K562 (cell line): ENCODE results near the gene SMIM15. TPM values are rescaled to one million over a fixed set of nuclear protein-coding genes. Genes with fewer than 3 reads are reported as not detected.

Experiments used
- ILK ChIP-seq: fragments of 450-650 bp; IDR thresholded peaks from 2 replicates; pipeline ENCODE4 v1.6.1; 2016; ENCODE audit warnings: missing genetic modification characterization, low read depth, mild to moderate bottlenecking, missing compliant biosample characterization, moderate library complexity, borderline replicate concordance
- NFE2 ChIP-seq: IDR thresholded peaks from 2 replicates; pipeline ENCODE4 v1.6.1; 2014; ENCODE audit warnings: antibody characterized with exemption, low read depth
- NUFIP1 ChIP-seq: fragments of 450-650 bp; IDR thresholded peaks from 2 replicates; pipeline ENCODE4 v1.6.1; 2018; ENCODE audit not compliant: partially characterized antibody
- POLR3G ChIP-seq: IDR thresholded peaks from 2 replicates; pipeline ENCODE4 v1.6.1; 2011; ENCODE audit not compliant: insufficient read length, insufficient replicate concordance; ENCODE audit errors: extremely low read depth
- RBM15 ChIP-seq: fragments of 200-400 bp; formaldehyde crosslinking; IDR thresholded peaks from 2 replicates; pipeline ENCODE4 v1.6.1; 2018; ENCODE audit warnings: mild to moderate bottlenecking, low read length, moderate library complexity; ENCODE audit not compliant: insufficient read depth
- RFX5 ChIP-seq: IDR thresholded peaks from 2 replicates; pipeline ENCODE4 v1.6.1; 2011; ENCODE audit warnings: low read depth, mild to moderate bottlenecking, improper control_type of control experiment, low read length
- SMARCE1 ChIP-seq: fragments of 450-650 bp; IDR thresholded peaks from 2 replicates; pipeline ENCODE4 v1.7.1; 2016; ENCODE audit warnings: mild to moderate bottlenecking
- TRIM24 ChIP-seq, 2 experiments: fragments of 450-650 bp; IDR thresholded peaks; 2 replicates each; pipeline ENCODE4 v1.6.1; 2016
- polyA plus RNA-seq, 8 experiments: library from polyadenylated mRNA; depleted of rRNA in 4 of 8; stranded (reverse) in 5 of 8; unstranded in 3 of 8; fragments of >200 nt; fragmentation: Nextera tagmentation in 2 of 8; fragmentation: Illumina TruSeq in 1 of 8; extraction: Ambion mirVana in 2 of 8; extraction: Trizol in 1 of 8; gene quantifications; 2 replicates each; pipeline versions ENCODE4 v1.2.1 to v1.2.3, GENCODE V29; 2011 to 2014; ENCODE audit warnings: inconsistent platforms in 1 of 8, missing spikeins in 1 of 8
- total RNA-seq, 7 experiments: library from RNA; depleted of rRNA in 6 of 7; stranded (reverse); fragments of >200 nt in 6 of 7; fragmentation: Illumina TruSeq in 2 of 7; extraction: Trizol in 2 of 7; gene quantifications; 2 replicates each; pipeline versions ENCODE4 v1.2.1 to v1.2.3, GENCODE V29; 2011 to 2021; ENCODE audit warnings: low replicate concordance in 1 of 7
- TF ChIP-seq, protein P1 (sequence below): fragments of 200-600 bp; sonication (generic); IDR thresholded peaks from one replicate; pipeline ENCODE4 v1.6.1; 2012; ENCODE audit warnings: mild to moderate bottlenecking, low read depth, low read length, inconsistent platforms
- TF ChIP-seq, protein P2 (sequence below): sonication (generic); IDR thresholded peaks from 2 replicates; pipeline ENCODE4 v1.6.1; 2016

SMIM15 gene
- total and polyA plus RNA-seq, 9 of the 15 experiments (the other 6 are each of a cell fraction or from before 2014, with no cell fraction given), result 16.6 to 124 (median 82.0) TPM

DNA sequence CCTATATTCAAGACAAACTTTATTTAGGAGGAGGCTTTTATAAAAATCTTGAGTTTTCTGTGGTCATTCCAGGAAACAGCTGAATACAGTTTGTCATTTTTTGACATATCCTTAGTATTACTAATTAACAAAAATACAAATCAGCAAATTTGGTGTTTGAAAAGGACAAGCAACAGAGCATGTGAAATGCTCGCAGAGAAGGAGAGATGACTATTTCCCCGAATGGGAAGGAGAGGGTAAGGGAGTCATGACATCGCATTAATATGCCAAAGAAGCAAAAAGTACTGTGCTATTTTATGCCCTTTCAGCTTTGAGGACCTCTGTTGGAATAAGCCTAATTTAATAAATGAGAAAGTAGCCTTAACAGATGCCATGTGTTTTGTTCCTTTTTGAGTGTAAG is 1.8 kb downstream of the SMIM15 start (continued):
- TF ChIP-seq NUFIP1 (no peak), POLR3G (no peak), NFE2 (no peak; the same call in 1 of the 2 replicates), RFX5 (no peak), TRIM24 (IDR thresholded peaks at IDR 0.05) (no peak), RBM15 (no peak), ILK (tag) (no peak), SMARCE1 (no peak)
- TF ChIP-seq, protein P1, sequence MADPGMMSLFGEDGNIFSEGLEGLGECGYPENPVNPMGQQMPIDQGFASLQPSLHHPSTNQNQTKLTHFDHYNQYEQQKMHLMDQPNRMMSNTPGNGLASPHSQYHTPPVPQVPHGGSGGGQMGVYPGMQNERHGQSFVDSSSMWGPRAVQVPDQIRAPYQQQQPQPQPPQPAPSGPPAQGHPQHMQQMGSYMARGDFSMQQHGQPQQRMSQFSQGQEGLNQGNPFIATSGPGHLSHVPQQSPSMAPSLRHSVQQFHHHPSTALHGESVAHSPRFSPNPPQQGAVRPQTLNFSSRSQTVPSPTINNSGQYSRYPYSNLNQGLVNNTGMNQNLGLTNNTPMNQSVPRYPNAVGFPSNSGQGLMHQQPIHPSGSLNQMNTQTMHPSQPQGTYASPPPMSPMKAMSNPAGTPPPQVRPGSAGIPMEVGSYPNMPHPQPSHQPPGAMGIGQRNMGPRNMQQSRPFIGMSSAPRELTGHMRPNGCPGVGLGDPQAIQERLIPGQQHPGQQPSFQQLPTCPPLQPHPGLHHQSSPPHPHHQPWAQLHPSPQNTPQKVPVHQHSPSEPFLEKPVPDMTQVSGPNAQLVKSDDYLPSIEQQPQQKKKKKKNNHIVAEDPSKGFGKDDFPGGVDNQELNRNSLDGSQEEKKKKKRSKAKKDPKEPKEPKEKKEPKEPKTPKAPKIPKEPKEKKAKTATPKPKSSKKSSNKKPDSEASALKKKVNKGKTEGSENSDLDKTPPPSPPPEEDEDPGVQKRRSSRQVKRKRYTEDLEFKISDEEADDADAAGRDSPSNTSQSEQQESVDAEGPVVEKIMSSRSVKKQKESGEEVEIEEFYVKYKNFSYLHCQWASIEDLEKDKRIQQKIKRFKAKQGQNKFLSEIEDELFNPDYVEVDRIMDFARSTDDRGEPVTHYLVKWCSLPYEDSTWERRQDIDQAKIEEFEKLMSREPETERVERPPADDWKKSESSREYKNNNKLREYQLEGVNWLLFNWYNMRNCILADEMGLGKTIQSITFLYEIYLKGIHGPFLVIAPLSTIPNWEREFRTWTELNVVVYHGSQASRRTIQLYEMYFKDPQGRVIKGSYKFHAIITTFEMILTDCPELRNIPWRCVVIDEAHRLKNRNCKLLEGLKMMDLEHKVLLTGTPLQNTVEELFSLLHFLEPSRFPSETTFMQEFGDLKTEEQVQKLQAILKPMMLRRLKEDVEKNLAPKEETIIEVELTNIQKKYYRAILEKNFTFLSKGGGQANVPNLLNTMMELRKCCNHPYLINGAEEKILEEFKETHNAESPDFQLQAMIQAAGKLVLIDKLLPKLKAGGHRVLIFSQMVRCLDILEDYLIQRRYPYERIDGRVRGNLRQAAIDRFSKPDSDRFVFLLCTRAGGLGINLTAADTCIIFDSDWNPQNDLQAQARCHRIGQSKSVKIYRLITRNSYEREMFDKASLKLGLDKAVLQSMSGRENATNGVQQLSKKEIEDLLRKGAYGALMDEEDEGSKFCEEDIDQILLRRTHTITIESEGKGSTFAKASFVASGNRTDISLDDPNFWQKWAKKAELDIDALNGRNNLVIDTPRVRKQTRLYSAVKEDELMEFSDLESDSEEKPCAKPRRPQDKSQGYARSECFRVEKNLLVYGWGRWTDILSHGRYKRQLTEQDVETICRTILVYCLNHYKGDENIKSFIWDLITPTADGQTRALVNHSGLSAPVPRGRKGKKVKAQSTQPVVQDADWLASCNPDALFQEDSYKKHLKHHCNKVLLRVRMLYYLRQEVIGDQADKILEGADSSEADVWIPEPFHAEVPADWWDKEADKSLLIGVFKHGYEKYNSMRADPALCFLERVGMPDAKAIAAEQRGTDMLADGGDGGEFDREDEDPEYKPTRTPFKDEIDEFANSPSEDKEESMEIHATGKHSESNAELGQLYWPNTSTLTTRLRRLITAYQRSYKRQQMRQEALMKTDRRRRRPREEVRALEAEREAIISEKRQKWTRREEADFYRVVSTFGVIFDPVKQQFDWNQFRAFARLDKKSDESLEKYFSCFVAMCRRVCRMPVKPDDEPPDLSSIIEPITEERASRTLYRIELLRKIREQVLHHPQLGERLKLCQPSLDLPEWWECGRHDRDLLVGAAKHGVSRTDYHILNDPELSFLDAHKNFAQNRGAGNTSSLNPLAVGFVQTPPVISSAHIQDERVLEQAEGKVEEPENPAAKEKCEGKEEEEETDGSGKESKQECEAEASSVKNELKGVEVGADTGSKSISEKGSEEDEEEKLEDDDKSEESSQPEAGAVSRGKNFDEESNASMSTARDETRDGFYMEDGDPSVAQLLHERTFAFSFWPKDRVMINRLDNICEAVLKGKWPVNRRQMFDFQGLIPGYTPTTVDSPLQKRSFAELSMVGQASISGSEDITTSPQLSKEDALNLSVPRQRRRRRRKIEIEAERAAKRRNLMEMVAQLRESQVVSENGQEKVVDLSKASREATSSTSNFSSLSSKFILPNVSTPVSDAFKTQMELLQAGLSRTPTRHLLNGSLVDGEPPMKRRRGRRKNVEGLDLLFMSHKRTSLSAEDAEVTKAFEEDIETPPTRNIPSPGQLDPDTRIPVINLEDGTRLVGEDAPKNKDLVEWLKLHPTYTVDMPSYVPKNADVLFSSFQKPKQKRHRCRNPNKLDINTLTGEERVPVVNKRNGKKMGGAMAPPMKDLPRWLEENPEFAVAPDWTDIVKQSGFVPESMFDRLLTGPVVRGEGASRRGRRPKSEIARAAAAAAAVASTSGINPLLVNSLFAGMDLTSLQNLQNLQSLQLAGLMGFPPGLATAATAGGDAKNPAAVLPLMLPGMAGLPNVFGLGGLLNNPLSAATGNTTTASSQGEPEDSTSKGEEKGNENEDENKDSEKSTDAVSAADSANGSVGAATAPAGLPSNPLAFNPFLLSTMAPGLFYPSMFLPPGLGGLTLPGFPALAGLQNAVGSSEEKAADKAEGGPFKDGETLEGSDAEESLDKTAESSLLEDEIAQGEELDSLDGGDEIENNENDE, result no peak
- TF ChIP-seq, protein P2, sequence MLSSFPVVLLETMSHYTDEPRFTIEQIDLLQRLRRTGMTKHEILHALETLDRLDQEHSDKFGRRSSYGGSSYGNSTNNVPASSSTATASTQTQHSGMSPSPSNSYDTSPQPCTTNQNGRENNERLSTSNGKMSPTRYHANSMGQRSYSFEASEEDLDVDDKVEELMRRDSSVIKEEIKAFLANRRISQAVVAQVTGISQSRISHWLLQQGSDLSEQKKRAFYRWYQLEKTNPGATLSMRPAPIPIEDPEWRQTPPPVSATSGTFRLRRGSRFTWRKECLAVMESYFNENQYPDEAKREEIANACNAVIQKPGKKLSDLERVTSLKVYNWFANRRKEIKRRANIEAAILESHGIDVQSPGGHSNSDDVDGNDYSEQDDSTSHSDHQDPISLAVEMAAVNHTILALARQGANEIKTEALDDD, result peak; percentile 21
